ENCODE results near the gene FAT4. TPM values are rescaled to one million over a fixed set of nuclear protein-coding genes. Genes with fewer than 3 reads are reported as not detected.

Gene FAT4
- total RNA-seq, 1 experiment from 2014 or later, result 54.4 TPM

DNA sequence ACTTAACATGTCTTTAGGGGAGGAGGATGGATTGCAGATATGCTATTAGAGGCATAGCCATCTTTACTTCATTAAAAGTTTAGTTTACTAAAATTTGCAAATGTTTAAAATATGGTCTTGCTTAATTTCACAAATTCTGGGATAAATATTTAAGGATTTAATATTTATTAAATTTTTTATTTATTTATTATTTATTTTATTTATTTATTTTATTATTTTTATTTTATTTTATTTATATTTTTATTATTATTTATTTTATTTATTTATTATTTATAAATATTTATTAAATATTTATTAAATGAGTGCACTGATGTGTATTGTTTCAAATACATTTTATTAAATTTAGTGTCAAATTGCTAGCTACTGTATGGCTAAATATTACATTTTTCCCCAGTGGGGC, 46.0 kb downstream of the FAT4 start:
- H3K4me3 ChIP-seq, result no peak overlapping the region
- no peaks in the 10 kb centered on the region; the same call in none of the 2 replicates for H3K36me3 ChIP-seq
- no peak overlapping the region for H3K27ac ChIP-seq
- no peaks in the 10 kb centered on the region for H3K9me3 ChIP-seq (replicated peaks)
- no peaks in the 10 kb centered on the region for H3K4me1 ChIP-seq (replicated peaks)
- no peak for DNase-seq (ENCODE audit: low read depth in 1 of 2, low spot score in 2 of 2)
- H3K27me3 ChIP-seq (replicated peaks), result no peaks in the 10 kb centered on the region
